Gastroesophageal sphincter (tissue), 4 donors: Measurements from ENCODE around the gene GGPS1. TPM values are rescaled to one million over a fixed set of nuclear protein-coding genes. Genes with fewer than 3 reads are reported as not detected.
A peak's percentile ranks its signal among the peaks of the same experiment; 100 is the strongest.
"Not testable (repeated sequence)": the region's sequence is repeated elsewhere in the genome, so short reads cannot be mapped to it uniquely, and the experiment has no call there.

Experiments
- ATAC-seq: fragments of 150-250 bp; one replicate; pipeline ENCODE4 v1.9.1; 2016; ENCODE audit warnings: mild to moderate bottlenecking, moderate library complexity
- H3K27ac ChIP-seq, 4 donors: fragments of 200-600 bp; sonication (generic) in 3 of 4; 1 replicate in 3 of 4; 2 replicates in 1 of 4; pipeline ENCODE4 v1.5.1; 2016 to 2019
- H3K27me3 ChIP-seq: fragments of 200-600 bp; sonication (generic); one replicate; pipeline ENCODE4 v1.5.1; 2019
- H3K36me3 ChIP-seq, 2 donors: fragments of 200-600 bp; sonication (generic); one replicate each; pipeline ENCODE4 v1.5.1; 2019; ENCODE audit warnings: control low read depth in 1 of 2
- H3K4me1 ChIP-seq, 3 donors: fragments of 200-600 bp; sonication (generic); 1 replicate in 2 of 3; 2 replicates in 1 of 3; pipeline ENCODE4 v1.5.1; 2016 to 2019; ENCODE audit warnings: control low read depth in 2 of 3
- H3K4me3 ChIP-seq, 2 donors: fragments of 200-600 bp; sonication (generic); one replicate each; pipeline ENCODE4 v1.5.1; 2019; ENCODE audit warnings: mild to moderate bottlenecking in 1 of 2, moderate library complexity in 1 of 2
- H3K9me3 ChIP-seq, 3 donors: fragments of 200-600 bp; sonication (generic); one replicate each; pipeline ENCODE4 v1.5.1; 2017 to 2019; ENCODE audit warnings: control low read depth in 2 of 3
- CTCF ChIP-seq, 4 experiments: fragments of 200-600 bp in 2 of 4; fragments of 450-650 bp in 2 of 4; sonication (generic) in 1 of 4; IDR thresholded peaks; one replicate each; pipeline ENCODE4 v1.5.1; 2017 to 2019; ENCODE audit warnings: antibody characterized with exemption in 4 of 4, mild to moderate bottlenecking in 2 of 4, moderate library complexity in 2 of 4
- EP300 ChIP-seq: sonication (generic); formaldehyde crosslinking; IDR thresholded peaks from one replicate; pipeline ENCODE4 v1.6.1; 2017; ENCODE audit warnings: antibody characterized with exemption, mild to moderate bottlenecking
- POLR2A ChIP-seq, 2 donors: fragments of 450-650 bp; IDR thresholded peaks; one replicate each; pipeline ENCODE4 v1.6.1; 2017; ENCODE audit warnings: antibody characterized with exemption in 2 of 2, mild to moderate bottlenecking in 2 of 2, moderate library complexity in 1 of 2
- POLR2AphosphoS5 ChIP-seq: sonication (generic); formaldehyde crosslinking; IDR thresholded peaks from one replicate; pipeline ENCODE4 v1.6.1; 2017; ENCODE audit warnings: antibody characterized with exemption
- WGBS, 2 donors: methylation state at CpG; one replicate each; pipeline ENCODE4 v1.1.5; 2018; ENCODE audit warnings: low coverage in 1 of 2; 5-methylcytosine and 5-hydroxymethylcytosine counted together
- total RNA-seq, 4 donors: library from RNA; depleted of rRNA; stranded (reverse); fragments of >200 nt; gene quantifications; one replicate each; pipeline ENCODE4 v1.1.0, GENCODE V29; 2016

Gene GGPS1
- total RNA-seq, 4 donors from 2014 or later: 30.5 to 36.2 (median 31.3) TPM

DNA sequence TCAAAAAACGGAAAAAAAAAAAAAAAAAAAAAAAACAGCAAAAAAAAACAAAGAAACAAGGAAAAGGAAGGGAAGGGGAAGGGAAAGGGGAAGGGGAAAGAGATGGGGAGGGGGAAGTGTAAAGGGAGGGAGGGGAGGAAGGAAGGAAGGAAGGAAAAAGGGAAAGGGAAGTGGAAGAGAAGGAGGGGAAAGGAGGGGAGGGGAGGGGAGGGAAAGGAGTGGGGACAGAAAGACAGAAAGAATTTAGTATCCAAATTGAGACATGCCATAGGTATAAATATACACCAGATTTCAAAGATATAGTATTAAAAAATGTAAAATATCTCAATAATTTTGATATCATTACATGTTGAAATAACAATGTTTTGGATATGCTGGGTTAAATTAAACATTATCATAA lies 26.2 kb upstream of the GGPS1 start:
- no peak for TF ChIP-seq POLR2AphosphoS5
- no peak for TF ChIP-seq POLR2A (IDR thresholded peaks at IDR 0.05)
- TF ChIP-seq CTCF (IDR thresholded peaks at IDR 0.05): no peak
- no peak for TF ChIP-seq EP300
- no peak for ATAC-seq
- H3K27me3 ChIP-seq: no peaks in the 10 kb centered on the region
- no peak overlapping the region for H3K4me3 ChIP-seq
- peaks cover 10 to 76% (median 10%) of the 10 kb centered on the region in 3 donors for H3K4me1 ChIP-seq
- H3K27ac ChIP-seq: no peak overlapping the region
- H3K36me3 ChIP-seq: no peaks in the 10 kb centered on the region
- H3K9me3 ChIP-seq: no peaks in the 10 kb centered on the region
- no CpG with 5 or more reads among the region's 1 CpG for WGBS, 2 donors

DNA sequence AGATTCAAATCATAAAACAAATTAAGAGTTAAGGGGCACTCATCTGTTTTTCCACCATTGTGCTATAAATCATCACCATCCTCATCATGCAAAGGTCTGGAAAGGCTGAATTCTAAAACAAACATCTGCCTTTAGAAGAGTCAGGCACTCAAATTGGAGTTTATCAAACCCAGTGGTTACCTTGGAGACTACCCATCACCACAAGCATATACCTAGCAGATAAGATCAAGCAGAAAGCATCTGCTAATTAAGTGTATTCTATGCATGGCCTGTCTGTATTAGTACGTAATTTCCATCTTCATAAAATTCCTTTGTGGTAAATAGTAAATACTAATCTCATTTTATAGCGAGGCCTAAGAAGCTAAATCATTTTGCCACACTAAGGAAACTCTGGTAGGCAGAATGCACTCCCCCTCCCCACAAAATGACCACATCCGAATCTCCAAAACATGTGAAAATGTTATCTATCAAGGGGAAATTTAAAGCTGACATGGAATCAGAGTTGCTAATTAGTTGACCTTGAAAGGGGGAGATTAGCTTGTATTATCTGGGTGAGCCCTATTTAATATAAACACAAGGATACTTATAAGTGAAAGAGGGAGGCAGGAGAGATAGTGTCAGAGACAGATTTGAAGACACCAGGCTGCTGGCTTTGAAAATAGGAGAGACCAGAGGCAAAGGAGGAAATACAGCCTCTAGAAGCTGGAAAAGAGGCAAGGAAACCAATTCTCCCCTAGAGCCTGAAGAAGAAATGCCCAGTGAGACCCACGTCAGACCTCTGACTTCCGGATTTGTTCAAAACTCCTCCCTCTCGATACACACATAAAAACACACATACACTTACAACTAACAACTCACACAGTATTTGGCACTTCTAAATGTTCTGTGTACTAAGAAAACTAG lies 23.6 kb upstream of the GGPS1 start:
- no peaks in the 10 kb centered on the region for H3K36me3 ChIP-seq
- no peak for ATAC-seq
- H3K9me3 ChIP-seq: no peaks in the 10 kb centered on the region
- TF ChIP-seq POLR2AphosphoS5 (no peak), EP300 (no peak), POLR2A (IDR thresholded peaks at IDR 0.05) (no peak), CTCF (IDR thresholded peaks at IDR 0.05) (no peak)
- no peak overlapping the region for H3K4me3 ChIP-seq
- 33 to 45% methylated on average over 6 of the region's 6 CpGs for WGBS, 2 donors
- peak overlapping the region in 1 of 4 donors; percentile 31 for H3K27ac ChIP-seq
- no peaks in the 10 kb centered on the region for H3K27me3 ChIP-seq
- H3K4me1 ChIP-seq: peaks cover 10 to 80% (median 10%) of the 10 kb centered on the region in 3 donors

- H3K36me3 ChIP-seq: peaks cover 0 to 8% of the 10 kb centered on the region in 2 donors
- no peaks in the 10 kb centered on the region for H3K27me3 ChIP-seq
- H3K4me1 ChIP-seq: peaks cover 10 to 82% (median 10%) of the 10 kb centered on the region in 3 donors
- no peak overlapping the region for H3K4me3 ChIP-seq
- TF ChIP-seq POLR2AphosphoS5 (no peak), EP300 (no peak), POLR2A (IDR thresholded peaks at IDR 0.05) (no peak), CTCF (IDR thresholded peaks at IDR 0.05) (no peak)
- peak; percentile 39 for ATAC-seq
- H3K27ac ChIP-seq: peak overlapping the region in 1 of 4 donors; percentile 25
- H3K9me3 ChIP-seq: no peaks in the 10 kb centered on the region
- WGBS, 2 donors: 67 to 80% methylated on average over 4 to 7 of the region's 7 CpGs
Observed at GRCh38 chr1:235307158-235308124, 20.9 kb upstream of the GGPS1 start.

DNA sequence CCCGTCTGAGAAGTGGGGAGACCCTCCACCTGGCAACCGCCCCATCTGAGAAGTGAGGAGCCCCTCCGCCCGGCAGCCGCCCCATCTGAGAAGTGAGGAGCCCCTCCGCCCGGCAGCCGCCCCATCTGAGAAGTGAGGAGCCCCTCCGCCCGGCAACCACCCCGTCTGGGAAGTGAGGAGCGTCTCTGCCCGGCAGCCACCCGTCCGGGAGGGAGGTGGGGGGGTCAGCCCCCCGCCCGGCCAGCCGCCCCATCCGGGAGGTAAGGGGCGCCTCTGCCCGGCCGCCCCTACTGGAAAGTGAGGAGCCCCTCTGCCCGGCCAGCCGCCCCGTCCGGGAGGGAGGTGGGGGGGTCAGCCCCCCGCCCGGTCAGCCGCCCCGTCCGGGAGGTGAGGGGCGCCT lies 19.2 kb upstream of the GGPS1 start:
- not testable (repeated sequence) for H3K27me3 ChIP-seq
- peaks cover 12 to 82% (median 20%) of the 10 kb centered on the region in 3 donors for H3K4me1 ChIP-seq

GRCh38 chr1:235313262-235313661 lies 15.1 kb upstream of the GGPS1 start:
- 56 to 63% methylated on average over 4 to 6 of the region's 6 CpGs for WGBS, 2 donors

More for the DNA sequence above, 19.2 kb upstream of the GGPS1 start:
- H3K27ac ChIP-seq, H3K4me3 ChIP-seq, H3K36me3 ChIP-seq, ATAC-seq, H3K9me3 ChIP-seq: not testable (repeated sequence)
- no CpG with 5 or more reads among the region's 32 CpGs for WGBS, 2 donors

More at GRCh38 chr1:235313262-235313661, 15.1 kb upstream of the GGPS1 start:
- Histone ChIP-seq H3K9me3 (no peaks in the 10 kb centered on the region), H3K4me3 (no peak overlapping the region), H3K27me3 (no peaks in the 10 kb centered on the region), H3K27ac (no peak overlapping the region), H3K36me3 (peaks cover 0 to 10% of the 10 kb centered on the region in 2 donors), H3K4me1 (peaks cover 2 to 56% (median 14%) of the 10 kb centered on the region in 3 donors)
- no peak for TF ChIP-seq CTCF (IDR thresholded peaks at IDR 0.05)
- TF ChIP-seq EP300: no peak
- TF ChIP-seq POLR2A (IDR thresholded peaks at IDR 0.05): no peak
- no peak for TF ChIP-seq POLR2AphosphoS5
- no peak for ATAC-seq
